ENCODE measurements around the gene SPDYE2.
"Not testable (repeated sequence)": the region's sequence is repeated elsewhere in the genome, so short reads cannot be mapped to it uniquely, and the experiment has no call there.

Gene SPDYE2

GRCh38 chr7:102581722-102582121, 30.7 kb downstream of the SPDYE2 start:
- DNase-seq (ENCODE audit: low spot score); in situ Hi-C loops (cut with MboI; ENCODE audit: low sequenced_read_pairs, unreplicated experiment): not testable (repeated sequence)

- in situ Hi-C loops (cut with MboI; ENCODE audit: low sequenced_read_pairs, unreplicated experiment); DNase-seq (ENCODE audit: low spot score): not testable (repeated sequence)
Measured at GRCh38 chr7:102583495-102583894, 32.5 kb downstream of the SPDYE2 start.

- in situ Hi-C loops (cut with MboI; ENCODE audit: low sequenced_read_pairs, unreplicated experiment); DNase-seq (ENCODE audit: low spot score): not testable (repeated sequence)
Measured at GRCh38 chr7:102589857-102590256, 38.8 kb downstream of the SPDYE2 start.

- in situ Hi-C loops (cut with MboI; ENCODE audit: low sequenced_read_pairs, unreplicated experiment) = not testable (repeated sequence)
Measured at GRCh38 chr7:102592477-102593019, 41.5 kb downstream of the SPDYE2 start.

GRCh38 chr7:102593637-102594334, 42.8 kb downstream of the SPDYE2 start:
- DNase-seq (ENCODE audit: low spot score); in situ Hi-C loops (cut with MboI; ENCODE audit: low sequenced_read_pairs, unreplicated experiment): not testable (repeated sequence)

More at GRCh38 chr7:102592477-102593019, 41.5 kb downstream of the SPDYE2 start:
- not testable (repeated sequence) for DNase-seq (ENCODE audit: low spot score)

- in situ Hi-C loops (cut with MboI; ENCODE audit: low sequenced_read_pairs, unreplicated experiment); DNase-seq (ENCODE audit: low spot score): not testable (repeated sequence)
Measured at GRCh38 chr7:102596036-102596435, 45.0 kb downstream of the SPDYE2 start.

- DNase-seq (ENCODE audit: low spot score); in situ Hi-C loops (cut with MboI; ENCODE audit: low sequenced_read_pairs, unreplicated experiment): not testable (repeated sequence)
Measured at GRCh38 chr7:102599699-102600098, 48.7 kb downstream of the SPDYE2 start.

GRCh38 chr7:102602317-102602716, 51.3 kb downstream of the SPDYE2 start:
- in situ Hi-C loops (cut with MboI; ENCODE audit: low sequenced_read_pairs, unreplicated experiment); DNase-seq (ENCODE audit: low spot score): not testable (repeated sequence)

GRCh38 chr7:102604431-102605145, 53.6 kb downstream of the SPDYE2 start:
- in situ Hi-C loops (cut with MboI; ENCODE audit: low sequenced_read_pairs, unreplicated experiment); DNase-seq (ENCODE audit: low spot score): not testable (repeated sequence)

GRCh38 chr7:102606848-102607247, 55.8 kb downstream of the SPDYE2 start:
- DNase-seq (ENCODE audit: low spot score); in situ Hi-C loops (cut with MboI; ENCODE audit: low sequenced_read_pairs, unreplicated experiment): not testable (repeated sequence)

- in situ Hi-C loops (cut with MboI; ENCODE audit: low sequenced_read_pairs, unreplicated experiment); DNase-seq (ENCODE audit: low spot score): not testable (repeated sequence)
Measured at GRCh38 chr7:102609734-102610133, 58.7 kb downstream of the SPDYE2 start.

GRCh38 chr7:102610441-102610840, 59.4 kb downstream of the SPDYE2 start:
- in situ Hi-C loops (cut with MboI; ENCODE audit: low sequenced_read_pairs, unreplicated experiment); DNase-seq (ENCODE audit: low spot score): not testable (repeated sequence)

GRCh38 chr7:102611013-102611674, 60.1 kb downstream of the SPDYE2 start:
- in situ Hi-C loops (cut with MboI; ENCODE audit: low sequenced_read_pairs, unreplicated experiment); DNase-seq (ENCODE audit: low spot score): not testable (repeated sequence)

GRCh38 chr7:102611675-102612325, 60.8 kb downstream of the SPDYE2 start:
- in situ Hi-C loops (cut with MboI; ENCODE audit: low sequenced_read_pairs, unreplicated experiment); DNase-seq (ENCODE audit: low spot score): not testable (repeated sequence)
